ENCODE results near the gene GJC2.

DNA sequence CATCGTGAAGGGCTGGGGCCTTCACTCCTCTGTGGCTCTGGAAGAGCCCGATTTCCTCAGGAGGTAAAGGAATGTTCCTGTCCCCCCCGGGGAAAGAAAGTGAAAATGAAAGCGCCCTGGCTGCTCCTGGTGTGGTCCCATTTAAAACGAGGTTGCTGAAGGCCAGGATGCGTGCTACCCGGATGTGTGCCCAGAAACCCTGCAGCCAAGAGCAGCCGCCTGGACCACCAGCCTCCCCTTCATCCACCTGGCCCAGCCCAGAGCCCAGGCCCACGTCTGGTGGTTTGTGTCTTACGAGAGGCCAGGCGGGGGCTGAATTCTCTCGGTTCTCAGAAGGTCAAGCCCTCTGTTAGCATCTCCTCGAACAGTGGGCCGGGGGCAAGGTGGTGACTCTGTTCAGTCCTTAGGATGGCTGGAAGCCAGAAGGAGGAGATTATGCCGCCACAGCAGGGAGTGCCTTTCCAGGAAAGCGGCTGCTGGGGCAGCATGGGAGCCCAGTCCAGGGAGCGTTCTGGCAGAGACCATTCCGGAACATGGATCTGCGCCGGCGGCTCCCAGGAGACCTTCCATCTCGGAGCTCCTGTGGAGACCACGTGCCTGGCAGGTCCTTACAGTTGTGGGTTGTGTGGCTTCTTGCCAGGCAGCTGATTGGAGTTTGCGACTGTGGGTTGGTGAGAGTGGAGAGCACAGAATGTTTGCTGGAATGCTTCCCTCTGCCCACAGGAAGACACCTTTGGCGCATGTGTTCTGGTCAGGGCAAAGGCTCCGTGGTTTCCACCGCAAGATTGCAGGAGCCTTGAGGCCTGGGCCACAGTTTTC, 8.3 kb upstream of the GJC2 start:
- TF ChIP-seq, protein P1, sequence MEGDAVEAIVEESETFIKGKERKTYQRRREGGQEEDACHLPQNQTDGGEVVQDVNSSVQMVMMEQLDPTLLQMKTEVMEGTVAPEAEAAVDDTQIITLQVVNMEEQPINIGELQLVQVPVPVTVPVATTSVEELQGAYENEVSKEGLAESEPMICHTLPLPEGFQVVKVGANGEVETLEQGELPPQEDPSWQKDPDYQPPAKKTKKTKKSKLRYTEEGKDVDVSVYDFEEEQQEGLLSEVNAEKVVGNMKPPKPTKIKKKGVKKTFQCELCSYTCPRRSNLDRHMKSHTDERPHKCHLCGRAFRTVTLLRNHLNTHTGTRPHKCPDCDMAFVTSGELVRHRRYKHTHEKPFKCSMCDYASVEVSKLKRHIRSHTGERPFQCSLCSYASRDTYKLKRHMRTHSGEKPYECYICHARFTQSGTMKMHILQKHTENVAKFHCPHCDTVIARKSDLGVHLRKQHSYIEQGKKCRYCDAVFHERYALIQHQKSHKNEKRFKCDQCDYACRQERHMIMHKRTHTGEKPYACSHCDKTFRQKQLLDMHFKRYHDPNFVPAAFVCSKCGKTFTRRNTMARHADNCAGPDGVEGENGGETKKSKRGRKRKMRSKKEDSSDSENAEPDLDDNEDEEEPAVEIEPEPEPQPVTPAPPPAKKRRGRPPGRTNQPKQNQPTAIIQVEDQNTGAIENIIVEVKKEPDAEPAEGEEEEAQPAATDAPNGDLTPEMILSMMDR (IDR thresholded peaks at IDR 0.05): no peak
- TF ChIP-seq EZH2phosphoT487 (IDR thresholded peaks at IDR 0.05; ENCODE audit: borderline replicate concordance, low read depth) (no peak), NRF1 (IDR thresholded peaks at IDR 0.05; ENCODE audit: low read depth, low read length) (no peak), TAF1 (IDR thresholded peaks at IDR 0.05; ENCODE audit: borderline replicate concordance, low read depth, low read length) (no peak), POLR2AphosphoS5 (IDR thresholded peaks at IDR 0.05; ENCODE audit: low read depth, low read length) (no peak), EP300 (IDR thresholded peaks at IDR 0.05; ENCODE audit: borderline replicate concordance in 1 of 2, low read depth in 1 of 2, low read length in 1 of 2) (no peak), SIN3A (IDR thresholded peaks at IDR 0.05; ENCODE audit: borderline replicate concordance, low read depth, low read length) (no peak), YY1 (IDR thresholded peaks at IDR 0.05; ENCODE audit: low read depth) (no peak)
- TF ChIP-seq, protein P2, sequence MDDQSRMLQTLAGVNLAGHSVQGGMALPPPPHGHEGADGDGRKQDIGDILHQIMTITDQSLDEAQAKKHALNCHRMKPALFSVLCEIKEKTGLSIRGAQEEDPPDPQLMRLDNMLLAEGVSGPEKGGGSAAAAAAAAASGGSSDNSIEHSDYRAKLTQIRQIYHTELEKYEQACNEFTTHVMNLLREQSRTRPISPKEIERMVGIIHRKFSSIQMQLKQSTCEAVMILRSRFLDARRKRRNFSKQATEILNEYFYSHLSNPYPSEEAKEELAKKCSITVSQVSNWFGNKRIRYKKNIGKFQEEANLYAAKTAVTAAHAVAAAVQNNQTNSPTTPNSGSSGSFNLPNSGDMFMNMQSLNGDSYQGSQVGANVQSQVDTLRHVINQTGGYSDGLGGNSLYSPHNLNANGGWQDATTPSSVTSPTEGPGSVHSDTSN (IDR thresholded peaks at IDR 0.05): no peak
- TF ChIP-seq, protein P3, sequence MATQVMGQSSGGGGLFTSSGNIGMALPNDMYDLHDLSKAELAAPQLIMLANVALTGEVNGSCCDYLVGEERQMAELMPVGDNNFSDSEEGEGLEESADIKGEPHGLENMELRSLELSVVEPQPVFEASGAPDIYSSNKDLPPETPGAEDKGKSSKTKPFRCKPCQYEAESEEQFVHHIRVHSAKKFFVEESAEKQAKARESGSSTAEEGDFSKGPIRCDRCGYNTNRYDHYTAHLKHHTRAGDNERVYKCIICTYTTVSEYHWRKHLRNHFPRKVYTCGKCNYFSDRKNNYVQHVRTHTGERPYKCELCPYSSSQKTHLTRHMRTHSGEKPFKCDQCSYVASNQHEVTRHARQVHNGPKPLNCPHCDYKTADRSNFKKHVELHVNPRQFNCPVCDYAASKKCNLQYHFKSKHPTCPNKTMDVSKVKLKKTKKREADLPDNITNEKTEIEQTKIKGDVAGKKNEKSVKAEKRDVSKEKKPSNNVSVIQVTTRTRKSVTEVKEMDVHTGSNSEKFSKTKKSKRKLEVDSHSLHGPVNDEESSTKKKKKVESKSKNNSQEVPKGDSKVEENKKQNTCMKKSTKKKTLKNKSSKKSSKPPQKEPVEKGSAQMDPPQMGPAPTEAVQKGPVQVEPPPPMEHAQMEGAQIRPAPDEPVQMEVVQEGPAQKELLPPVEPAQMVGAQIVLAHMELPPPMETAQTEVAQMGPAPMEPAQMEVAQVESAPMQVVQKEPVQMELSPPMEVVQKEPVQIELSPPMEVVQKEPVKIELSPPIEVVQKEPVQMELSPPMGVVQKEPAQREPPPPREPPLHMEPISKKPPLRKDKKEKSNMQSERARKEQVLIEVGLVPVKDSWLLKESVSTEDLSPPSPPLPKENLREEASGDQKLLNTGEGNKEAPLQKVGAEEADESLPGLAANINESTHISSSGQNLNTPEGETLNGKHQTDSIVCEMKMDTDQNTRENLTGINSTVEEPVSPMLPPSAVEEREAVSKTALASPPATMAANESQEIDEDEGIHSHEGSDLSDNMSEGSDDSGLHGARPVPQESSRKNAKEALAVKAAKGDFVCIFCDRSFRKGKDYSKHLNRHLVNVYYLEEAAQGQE (IDR thresholded peaks at IDR 0.05; ENCODE audit: low read depth, low read length): no peak
